LNCaP clone FGC (cell line): Measurements from ENCODE around the gene GAREM1.
A peak's percentile ranks its signal among the peaks of the same experiment; 100 is the strongest.
"Not testable (repeated sequence)": the region's sequence is repeated elsewhere in the genome, so short reads cannot be mapped to it uniquely, and the experiment has no call there.

Experiments
- DNase-seq: peaks from one replicate; pipeline ENCODE4 v3.0.0-alpha.2; 2011; ENCODE audit warnings: low read depth
- H3K4me3 ChIP-seq: 2 replicates; pipeline ENCODE4 v1.5.1; 2011; ENCODE audit warnings: mild to moderate bottlenecking, low read depth, low read length, control low read depth
- TF ChIP-seq, protein P1 (sequence below): IDR thresholded peaks from 2 replicates; pipeline ENCODE4 v1.5.1; 2012; ENCODE audit warnings: mild to moderate bottlenecking; ENCODE audit not compliant: control insufficient read depth, insufficient read depth; ENCODE audit errors: extremely low read depth

GAREM1 gene

GRCh38 chr18:32470714-32471633 lies at the start of gene GAREM1:
Gene GAREM1, minus strand, starts transcription at chr18:32470882. Its CDS starts 454 bp downstream, at chr18:32470428.
- DNase-seq = peak; percentile 89
- TF ChIP-seq, protein P1, sequence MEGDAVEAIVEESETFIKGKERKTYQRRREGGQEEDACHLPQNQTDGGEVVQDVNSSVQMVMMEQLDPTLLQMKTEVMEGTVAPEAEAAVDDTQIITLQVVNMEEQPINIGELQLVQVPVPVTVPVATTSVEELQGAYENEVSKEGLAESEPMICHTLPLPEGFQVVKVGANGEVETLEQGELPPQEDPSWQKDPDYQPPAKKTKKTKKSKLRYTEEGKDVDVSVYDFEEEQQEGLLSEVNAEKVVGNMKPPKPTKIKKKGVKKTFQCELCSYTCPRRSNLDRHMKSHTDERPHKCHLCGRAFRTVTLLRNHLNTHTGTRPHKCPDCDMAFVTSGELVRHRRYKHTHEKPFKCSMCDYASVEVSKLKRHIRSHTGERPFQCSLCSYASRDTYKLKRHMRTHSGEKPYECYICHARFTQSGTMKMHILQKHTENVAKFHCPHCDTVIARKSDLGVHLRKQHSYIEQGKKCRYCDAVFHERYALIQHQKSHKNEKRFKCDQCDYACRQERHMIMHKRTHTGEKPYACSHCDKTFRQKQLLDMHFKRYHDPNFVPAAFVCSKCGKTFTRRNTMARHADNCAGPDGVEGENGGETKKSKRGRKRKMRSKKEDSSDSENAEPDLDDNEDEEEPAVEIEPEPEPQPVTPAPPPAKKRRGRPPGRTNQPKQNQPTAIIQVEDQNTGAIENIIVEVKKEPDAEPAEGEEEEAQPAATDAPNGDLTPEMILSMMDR = peak; percentile 83
- peak within 1 kb of the TSS; percentile 58 for H3K4me3 ChIP-seq

GRCh38 chr18:32511147-32511546 lies 40.5 kb upstream of the GAREM1 start:
- TF ChIP-seq, protein P1 = no peak
- DNase-seq = no peak
- H3K4me3 ChIP-seq = no peak overlapping the region

- no peak for DNase-seq
- no peak overlapping the region for H3K4me3 ChIP-seq
- TF ChIP-seq, protein P1 = no peak
Observed at GRCh38 chr18:32509111-32509510, 38.4 kb upstream of the GAREM1 start.

GRCh38 chr18:32507093-32507492 lies 36.4 kb upstream of the GAREM1 start:
- TF ChIP-seq, protein P1 = no peak
- H3K4me3 ChIP-seq = no peak overlapping the region

GRCh38 chr18:32502014-32502413 lies 31.3 kb upstream of the GAREM1 start:
- DNase-seq = no peak
- TF ChIP-seq, protein P1 = no peak
- H3K4me3 ChIP-seq = no peak overlapping the region

More at GRCh38 chr18:32507093-32507492, 36.4 kb upstream of the GAREM1 start:
- no peak for DNase-seq

DNA sequence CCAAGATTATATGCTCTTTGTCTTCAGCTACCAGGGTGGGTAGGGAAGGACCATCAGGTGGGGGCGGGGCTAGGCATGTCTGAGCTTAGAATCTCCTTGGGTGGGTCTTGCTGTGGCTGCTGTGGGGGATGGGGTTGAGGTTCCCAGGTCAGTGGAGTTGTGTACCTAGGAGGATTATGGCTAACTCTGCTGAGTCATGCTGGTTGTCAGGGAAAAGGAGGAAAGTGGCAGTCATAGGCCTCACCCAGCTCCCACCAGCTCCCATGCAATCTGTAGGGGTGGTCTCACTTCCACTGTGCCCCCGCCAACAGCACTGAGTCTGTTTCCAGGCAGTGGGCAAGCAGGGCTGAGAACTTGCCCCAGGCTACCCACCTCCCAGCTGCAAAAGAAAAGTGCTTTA lies 30.6 kb upstream of the GAREM1 start:
- not testable (repeated sequence) for DNase-seq

GRCh38 chr18:32483002-32483401 lies 12.3 kb upstream of the GAREM1 start:
- no peak overlapping the region for H3K4me3 ChIP-seq
- DNase-seq = no peak
- TF ChIP-seq, protein P1 = no peak

More for the DNA sequence above, 30.6 kb upstream of the GAREM1 start:
- not testable (repeated sequence) for H3K4me3 ChIP-seq
